ENCODE results near the gene NXT2.
"Not testable (repeated sequence)": the region's sequence is repeated elsewhere in the genome, so short reads cannot be mapped to it uniquely, and the experiment has no call there.

NXT2 gene

DNA sequence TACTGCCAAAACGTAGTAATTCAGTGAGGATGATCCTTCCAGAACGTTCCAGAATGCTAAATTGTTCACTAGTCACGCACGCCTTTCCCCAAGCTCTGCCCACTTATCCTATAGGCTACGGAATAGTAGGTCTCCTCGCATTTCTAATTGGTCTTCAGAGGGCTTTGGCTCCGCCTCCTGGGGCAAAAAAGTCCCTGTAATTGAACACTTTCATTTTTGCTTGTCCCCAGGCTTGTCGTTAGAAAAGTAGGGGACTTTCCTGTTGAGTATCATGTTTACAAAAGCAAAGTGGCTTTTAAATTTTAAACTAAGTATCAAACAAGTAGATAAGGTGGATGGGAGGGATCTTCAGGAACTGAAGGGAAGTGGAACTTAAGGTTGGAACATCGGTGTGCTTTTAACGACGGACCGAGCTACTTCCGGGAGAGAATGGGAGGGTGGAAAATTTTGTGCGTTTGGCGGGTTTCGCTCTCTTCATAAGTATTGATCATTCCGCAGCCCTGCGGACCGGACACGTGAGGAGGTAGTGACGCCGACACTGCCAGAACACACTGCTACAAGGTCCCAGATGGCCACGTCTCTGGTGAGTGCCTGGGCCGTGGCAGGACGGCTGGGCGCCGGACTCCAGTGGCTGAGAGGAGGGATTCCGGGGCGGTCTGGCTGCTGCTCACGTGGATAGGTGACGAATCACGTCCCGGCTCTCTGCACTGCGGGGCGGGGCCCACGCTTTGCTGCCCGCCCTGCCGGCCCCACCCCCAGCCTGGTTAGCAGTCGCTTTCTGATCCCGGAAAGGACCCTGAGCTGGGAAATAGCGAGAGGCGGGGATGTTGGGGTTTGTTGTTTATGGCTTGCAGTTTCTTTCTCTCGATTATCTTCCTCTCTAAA, at the start of gene NXT2:
NXT2 (plus strand) TSS at position 406 of the 885 bp plus-strand sequence; CDS start at position 569, 163 bp downstream.
- peak; percentile 74 to 78 for DNase-seq

DNA sequence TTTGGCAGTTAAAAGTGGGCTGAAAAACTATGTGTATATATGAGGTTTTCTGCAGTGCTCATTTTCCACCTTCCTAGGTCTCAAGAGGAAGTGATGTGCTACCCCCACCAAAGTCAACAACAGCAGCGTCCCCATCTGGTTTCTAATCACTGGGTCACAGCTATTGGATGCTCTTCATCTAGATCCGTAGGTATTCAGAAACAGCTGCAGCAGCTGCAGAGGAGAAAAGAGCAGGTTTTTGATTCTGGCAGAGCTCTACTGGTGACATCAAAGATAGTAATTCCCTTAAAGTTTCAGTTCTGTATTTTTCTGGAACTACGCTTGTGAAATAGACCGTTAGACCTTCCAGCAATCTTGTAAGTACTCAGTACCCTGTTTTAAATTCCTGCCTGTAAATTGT, 49.0 kb upstream of the NXT2 start:
- DNase-seq = no peak

DNA sequence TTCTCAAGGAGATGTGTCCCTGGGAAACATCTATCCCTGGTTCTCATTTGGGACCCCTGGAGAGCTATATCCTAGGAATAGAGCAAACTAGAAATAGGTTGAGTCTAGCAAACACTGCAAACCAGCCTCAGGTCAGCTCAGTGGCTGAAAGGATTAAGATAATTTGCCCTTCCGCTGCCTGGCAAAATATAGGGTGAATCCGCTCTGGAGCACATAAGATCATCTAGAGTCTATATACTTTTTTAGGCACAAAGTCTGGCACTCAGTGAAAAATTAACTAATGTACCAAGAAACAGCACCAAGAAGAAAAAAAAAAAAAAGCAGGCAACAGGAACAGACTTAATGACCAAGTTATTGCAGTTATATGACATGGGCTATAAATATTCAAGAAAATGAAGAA, 47.5 kb upstream of the NXT2 start:
- DNase-seq = no peak

GRCh38 chrX:109498434-109498833, 38.2 kb upstream of the NXT2 start:
- no peak for DNase-seq

GRCh38 chrX:109501176-109501575, 35.5 kb upstream of the NXT2 start:
- DNase-seq = no peak

DNA sequence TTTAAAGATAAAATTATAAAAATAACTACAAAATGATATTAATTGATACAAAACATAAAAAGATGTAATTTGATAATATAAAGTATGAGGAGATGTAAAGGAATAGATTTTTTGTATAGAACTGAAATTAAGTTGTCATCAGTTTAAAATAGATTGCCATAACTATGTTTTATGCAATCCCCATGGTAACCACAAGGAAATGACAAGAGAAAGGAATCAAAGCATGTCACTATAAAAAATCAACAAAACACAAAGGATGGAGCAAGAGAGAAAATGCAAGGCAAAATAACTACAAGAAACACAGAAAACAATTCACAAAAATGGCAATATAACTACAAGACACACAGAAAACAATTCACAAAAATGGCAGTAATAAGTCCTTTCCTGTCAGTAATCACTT, 27.7 kb upstream of the NXT2 start:
- no peak for DNase-seq

DNA sequence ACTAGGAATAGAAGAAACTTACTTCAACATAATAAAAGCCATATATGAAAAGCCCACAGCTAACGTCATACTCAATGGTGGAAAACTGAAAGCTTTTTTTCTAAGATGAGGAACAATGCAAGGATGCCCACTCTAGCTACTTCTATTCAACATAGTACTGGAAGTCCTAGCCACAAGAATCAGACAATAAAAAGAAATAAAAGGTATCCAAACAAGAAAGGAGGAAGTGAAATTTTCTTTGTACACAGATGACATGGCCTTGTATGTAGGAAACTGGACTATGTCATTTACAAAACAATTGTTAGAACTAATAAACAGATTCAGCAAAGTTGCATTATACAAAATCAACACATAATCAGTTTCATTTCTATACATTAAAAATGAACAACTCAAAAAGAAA, 25.5 kb upstream of the NXT2 start:
- no peak for DNase-seq

DNA sequence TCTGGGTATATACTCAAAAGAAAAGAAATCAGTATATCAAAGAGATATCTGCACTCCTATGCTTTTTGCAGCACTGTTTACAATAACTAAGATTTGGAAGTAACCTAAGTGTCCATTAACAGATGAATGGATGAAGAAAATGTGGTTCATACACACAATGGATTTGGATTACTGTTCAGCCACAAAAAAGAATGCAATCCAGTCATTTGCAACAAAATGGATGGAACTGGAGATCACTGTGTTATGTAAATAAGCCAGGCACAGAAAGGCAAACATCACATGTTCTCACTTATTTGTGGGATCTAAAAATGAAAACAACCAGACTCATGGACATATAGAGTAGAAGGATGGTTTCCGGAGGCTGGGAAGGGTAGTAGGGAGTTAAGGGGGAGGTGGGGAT, 17.6 kb upstream of the NXT2 start:
- DNase-seq = no peak

GRCh38 chrX:109533005-109533404, 3.6 kb upstream of the NXT2 start:
- no peak for DNase-seq

GRCh38 chrX:109533631-109534030, 3.0 kb upstream of the NXT2 start:
- no peak for DNase-seq

DNA sequence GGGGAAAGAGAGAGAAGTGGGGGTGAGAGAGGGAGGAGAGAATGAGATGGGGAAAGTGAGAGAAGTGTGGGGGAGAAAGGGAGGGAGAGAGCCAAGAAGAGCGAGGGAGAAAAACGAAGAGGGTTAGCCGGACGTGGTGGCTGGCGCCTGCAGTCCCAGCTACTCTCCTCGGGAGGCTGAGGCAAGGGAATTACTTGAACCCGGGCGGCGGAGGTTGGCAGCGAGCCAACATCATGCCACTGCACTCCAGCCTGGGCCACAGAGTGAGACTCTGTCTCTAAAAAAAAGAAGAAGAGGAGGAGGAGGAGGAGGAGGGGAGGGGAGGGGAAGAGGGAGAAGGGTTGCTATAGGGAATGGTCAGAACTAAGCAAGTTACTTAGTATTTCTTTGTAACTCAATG, 1.7 kb upstream of the NXT2 start:
- DNase-seq = no peak

GRCh38 chrX:109535578-109535977, 1.1 kb upstream of the NXT2 start:
- DNase-seq = no peak

- DNase-seq = no peak
These were observed 651 bp downstream of the NXT2 start for GRCh38 chrX:109537324-109537665.

- DNase-seq = not testable (repeated sequence)
These were observed 2.4 kb downstream of the NXT2 start for GRCh38 chrX:109539007-109539406.

- no peak for DNase-seq
These were observed 17.2 kb downstream of the NXT2 start for GRCh38 chrX:109553862-109554261.

DNA sequence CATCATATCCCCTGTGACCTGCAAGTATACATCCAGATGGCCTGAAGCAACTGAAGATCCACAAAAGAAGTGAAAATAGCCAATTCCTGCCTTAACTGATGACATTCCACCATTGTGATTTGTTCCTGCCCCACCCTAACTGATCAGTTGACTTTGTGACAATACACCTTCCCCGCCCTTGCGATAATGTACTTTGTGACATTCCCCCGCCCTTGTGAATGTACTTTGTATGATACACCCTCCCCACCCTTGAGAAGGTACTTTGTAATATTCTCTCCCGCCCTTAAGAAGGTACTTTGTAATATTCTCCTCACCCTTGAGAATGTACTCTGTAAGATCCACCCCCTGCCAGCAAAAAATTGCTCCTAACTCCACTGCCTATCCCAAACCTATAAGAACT, 39.4 kb downstream of the NXT2 start:
- not testable (repeated sequence) for DNase-seq

DNA sequence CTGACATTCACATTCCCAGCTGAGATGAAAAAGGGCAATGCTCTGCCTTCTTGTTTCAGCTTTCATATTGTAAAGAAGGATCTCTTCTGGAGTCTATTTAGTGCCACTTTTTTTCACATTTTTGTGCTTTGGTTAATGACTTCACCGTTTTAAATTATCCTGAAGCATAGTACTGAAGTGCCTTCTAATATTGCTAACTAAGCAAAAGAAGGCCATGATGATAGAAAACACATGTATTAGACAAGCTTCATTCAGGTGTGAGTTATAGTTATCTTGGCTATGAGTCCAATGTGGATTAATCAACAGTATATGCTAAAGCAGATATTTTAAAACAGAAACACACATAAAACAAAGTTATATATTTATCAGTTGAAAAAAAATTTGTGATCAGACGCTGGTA, 40.4 kb downstream of the NXT2 start:
- no peak for DNase-seq

- DNase-seq = no peak
These were observed 42.3 kb downstream of the NXT2 start for GRCh38 chrX:109578916-109579315.

GRCh38 chrX:109585488-109585887, 48.8 kb downstream of the NXT2 start:
- DNase-seq = no peak

- DNase-seq = no peak
These were observed 53.5 kb downstream of the NXT2 start for GRCh38 chrX:109590176-109590575.
